Activated T-cell treated with anti-CD3 and anti-CD28 coated beads, Interleukin-2, amount 50 U/mL, for 1 hour (primary cell): ENCODE results near the gene SPATA6.
"Not testable (repeated sequence)": the region's sequence is repeated elsewhere in the genome, so short reads cannot be mapped to it uniquely, and the experiment has no call there.

Experiments
- DNase-seq: peaks from one replicate; pipeline ENCODE4 v3.0.0-alpha.2; 2020

The SPATA6 gene

GRCh38 chr1:48471691-48472576 lies at the start of gene SPATA6:
SPATA6 (minus strand) TSS chr1:48472204; CDS start chr1:48472008, 196 bp downstream.
- peak; percentile 92 for DNase-seq

GRCh38 chr1:48519896-48520295 lies 47.9 kb upstream of the SPATA6 start:
- not testable (repeated sequence) for DNase-seq

- no peak for DNase-seq
These were observed 34.9 kb upstream of the SPATA6 start for GRCh38 chr1:48506870-48507269.

GRCh38 chr1:48500541-48501450 lies 28.8 kb upstream of the SPATA6 start:
- no peak for DNase-seq

- no peak for DNase-seq
These were observed 27.3 kb upstream of the SPATA6 start for GRCh38 chr1:48499211-48499735.

- DNase-seq: peak; percentile 67
These were observed 26.2 kb upstream of the SPATA6 start for GRCh38 chr1:48498096-48498791.

- no peak for DNase-seq
These were observed 23.9 kb upstream of the SPATA6 start for GRCh38 chr1:48495911-48496310.

GRCh38 chr1:48495166-48495565 lies 23.2 kb upstream of the SPATA6 start:
- no peak for DNase-seq

GRCh38 chr1:48493970-48494769 lies 22.2 kb upstream of the SPATA6 start:
- no peak for DNase-seq

GRCh38 chr1:48493041-48493440 lies 21.0 kb upstream of the SPATA6 start:
- no peak for DNase-seq

- no peak for DNase-seq
These were observed 20.4 kb upstream of the SPATA6 start for GRCh38 chr1:48492392-48492791.

- no peak for DNase-seq
These were observed 16.7 kb upstream of the SPATA6 start for GRCh38 chr1:48488721-48489120.

- no peak for DNase-seq
These were observed 8.5 kb upstream of the SPATA6 start for GRCh38 chr1:48480504-48480903.

- not testable (repeated sequence) for DNase-seq
These were observed 8.0 kb upstream of the SPATA6 start for GRCh38 chr1:48480023-48480422.

- DNase-seq: no peak
These were observed 634 bp upstream of the SPATA6 start for GRCh38 chr1:48472638-48473037.

- DNase-seq: no peak
These were observed 884 bp downstream of the SPATA6 start for GRCh38 chr1:48470950-48471690.

- DNase-seq: no peak
These were observed 1.5 kb downstream of the SPATA6 start for GRCh38 chr1:48470481-48470855.

- no peak for DNase-seq
These were observed 2.2 kb downstream of the SPATA6 start for GRCh38 chr1:48469616-48470480.

GRCh38 chr1:48466594-48466993 lies 5.4 kb downstream of the SPATA6 start:
- no peak for DNase-seq

GRCh38 chr1:48462716-48463302 lies 9.2 kb downstream of the SPATA6 start:
- DNase-seq: no peak
